Superior temporal gyrus (tissue), 1 donor: ENCODE data around the gene WDR93.

Experiments used
- DNase-seq: peaks from one replicate; pipeline ENCODE4 v3.0.0-alpha.2; 2016; ENCODE audit errors: extremely low spot score

Gene WDR93

GRCh38 chr15:89662893-89663626, 27.6 kb upstream of the WDR93 start:
- no peak for DNase-seq

DNA sequence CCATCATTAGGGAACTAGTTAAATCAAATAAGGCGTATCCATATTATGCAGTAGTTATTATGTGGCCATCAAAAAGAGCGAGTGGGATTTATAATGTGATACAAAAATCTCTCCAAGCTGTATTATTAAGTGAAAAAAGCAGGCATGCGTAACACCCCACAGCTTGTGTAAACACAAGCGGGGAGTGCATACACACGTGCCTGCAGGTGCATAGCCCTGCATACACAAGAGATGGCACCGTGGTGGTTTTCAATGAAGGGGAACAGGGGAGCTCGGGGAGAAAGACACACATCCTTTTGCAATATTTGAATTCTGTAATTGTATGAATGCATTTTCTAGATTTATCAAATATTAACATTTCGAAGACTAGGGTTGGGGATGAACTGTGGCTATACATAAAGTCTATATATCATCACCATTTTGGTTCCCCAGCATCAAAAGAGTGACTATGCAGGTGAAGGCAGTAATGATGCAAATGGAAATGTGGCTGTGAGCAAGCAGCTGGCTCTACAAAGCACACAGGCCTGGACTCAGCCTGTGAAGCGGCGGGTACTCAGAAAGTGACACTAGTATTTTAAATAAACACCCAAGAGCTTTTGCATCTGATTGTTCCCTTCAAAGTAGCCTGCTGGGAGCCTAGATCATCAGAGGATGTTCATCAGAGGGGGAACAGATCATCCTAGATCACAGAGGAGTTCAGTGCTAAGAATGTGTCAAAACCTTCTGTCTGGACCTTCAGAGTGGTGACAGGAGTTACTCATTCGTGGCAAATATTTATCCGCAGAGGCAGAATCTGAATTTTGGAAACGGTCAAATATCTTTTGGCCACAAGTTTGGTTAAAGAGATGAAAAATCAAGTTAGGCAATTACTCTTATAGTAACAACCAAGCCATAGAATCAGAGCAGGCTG, 25.9 kb upstream of the WDR93 start:
- DNase-seq, result peak; percentile 19

- DNase-seq, result no peak
Measured at GRCh38 chr15:89665449-89666181, 25.0 kb upstream of the WDR93 start.

- DNase-seq, result no peak
Measured at GRCh38 chr15:89666184-89666857, 24.3 kb upstream of the WDR93 start.

GRCh38 chr15:89666858-89667705, 23.5 kb upstream of the WDR93 start:
- no peak for DNase-seq

GRCh38 chr15:89667706-89667960, 23.0 kb upstream of the WDR93 start:
- DNase-seq, result no peak

DNA sequence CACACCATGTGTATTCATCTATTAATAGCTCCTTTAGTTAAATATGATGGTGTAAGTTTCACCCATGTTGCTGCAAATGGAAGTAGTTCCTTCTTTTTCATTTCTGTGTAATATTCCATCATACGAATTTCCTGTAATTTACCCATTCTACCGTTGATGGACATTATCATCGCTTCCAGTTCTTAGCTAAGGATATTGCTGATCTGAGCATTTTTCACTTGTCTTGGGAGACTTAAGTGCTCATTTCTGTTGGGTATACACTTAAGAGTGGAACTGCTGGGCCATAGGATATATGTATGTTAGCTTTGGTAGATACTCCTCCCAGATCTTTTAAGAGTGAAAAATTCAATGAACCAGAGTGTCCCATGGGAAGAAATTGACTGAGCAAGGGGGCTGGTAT, 22.4 kb upstream of the WDR93 start:
- DNase-seq, result no peak

GRCh38 chr15:89669309-89669865, 21.2 kb upstream of the WDR93 start:
- DNase-seq, result no peak

GRCh38 chr15:89669941-89670340, 20.7 kb upstream of the WDR93 start:
- DNase-seq, result no peak

DNA sequence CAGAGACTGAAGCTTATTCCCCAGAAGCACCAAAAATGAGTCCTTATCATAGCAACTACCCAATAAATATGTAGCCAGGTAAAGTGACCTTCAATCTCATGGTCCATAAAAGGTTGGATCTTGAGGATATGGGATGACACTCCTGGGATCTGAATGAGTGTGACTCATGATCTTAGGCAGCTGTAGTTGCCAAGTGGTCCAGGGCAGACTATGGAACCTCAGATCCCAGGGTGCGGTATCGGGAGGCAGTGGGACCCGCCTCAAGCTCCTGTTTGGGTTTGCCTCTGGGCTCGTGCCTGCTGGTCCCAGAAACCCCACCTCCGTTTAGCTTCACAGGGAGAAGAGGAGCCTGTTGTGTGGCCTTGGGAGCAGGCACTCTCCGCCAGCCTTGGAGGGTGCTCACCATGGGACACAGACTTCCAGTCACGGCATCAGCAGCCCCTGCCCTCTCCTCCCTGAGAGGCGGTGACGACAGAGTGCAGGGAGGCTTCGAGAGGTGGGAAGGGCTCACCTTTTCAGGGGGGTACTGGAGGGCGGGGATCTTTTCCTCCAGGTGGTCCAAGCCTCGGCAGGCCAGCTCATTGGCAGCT, 19.5 kb upstream of the WDR93 start:
- no peak for DNase-seq

DNA sequence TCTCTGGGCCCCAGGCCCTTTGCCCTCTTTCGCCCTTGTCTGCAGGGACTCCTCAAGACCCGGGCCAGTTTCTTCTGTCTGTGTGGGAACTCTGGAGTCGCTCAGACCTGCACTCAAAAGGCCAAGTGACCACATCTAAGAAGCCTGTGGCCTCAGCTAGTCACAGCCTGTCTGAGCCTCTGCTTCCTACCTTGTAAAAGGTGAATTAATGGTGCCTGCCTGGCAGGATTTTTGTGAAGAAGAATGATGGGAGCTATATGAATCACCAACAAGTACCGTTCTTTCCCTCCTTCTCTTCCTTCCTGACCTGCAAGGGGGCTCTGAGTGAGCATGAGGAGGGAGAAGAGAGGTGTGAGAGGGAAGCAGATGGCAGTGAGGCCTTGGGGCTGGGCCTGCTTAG, 18.9 kb upstream of the WDR93 start:
- no peak for DNase-seq

DNA sequence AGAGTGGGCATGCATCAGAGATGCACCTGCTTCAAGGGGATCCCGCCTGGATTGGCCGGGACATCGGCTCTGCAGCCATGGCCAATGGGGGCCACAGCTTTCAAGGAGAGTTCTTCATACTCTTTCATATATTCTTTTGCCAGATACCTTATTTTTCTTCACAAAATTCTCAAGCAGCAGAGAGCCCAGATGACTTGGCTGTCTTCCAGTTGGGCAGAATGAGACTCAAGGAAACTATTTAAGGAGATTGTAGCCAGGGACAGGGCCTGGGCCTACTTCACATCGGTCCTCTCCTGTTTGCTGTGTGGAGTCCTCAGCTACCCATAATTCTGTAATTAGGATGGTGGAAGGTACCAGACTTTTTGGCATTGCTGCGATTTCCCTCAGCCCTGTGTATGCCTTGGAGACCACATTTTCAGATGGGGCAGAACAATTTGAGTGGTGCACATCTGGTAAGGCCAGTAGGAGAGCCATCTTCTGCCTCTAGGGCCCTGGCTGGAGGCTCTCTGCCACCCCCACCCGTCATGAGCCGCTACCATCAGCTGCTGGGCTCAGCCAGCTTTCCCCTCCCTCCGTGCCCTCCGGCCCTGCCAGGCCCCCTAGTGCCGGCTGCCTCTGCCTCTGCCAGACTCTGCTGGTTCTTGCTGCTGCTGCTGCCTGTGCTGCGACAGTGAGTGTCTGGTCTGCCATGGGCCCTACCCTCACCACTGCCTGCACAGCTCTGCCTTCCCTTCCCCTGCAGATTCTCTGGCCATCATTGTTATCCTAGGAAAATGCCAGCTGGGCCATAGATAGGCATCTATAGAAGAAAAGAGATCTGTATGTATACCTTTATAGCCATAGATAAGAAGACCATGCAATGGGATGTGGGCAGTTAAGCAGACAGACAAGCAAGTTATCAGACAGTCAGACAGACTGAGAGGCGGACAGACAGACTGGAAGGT, 18.1 kb upstream of the WDR93 start:
- peak; percentile 26 for DNase-seq

- no peak for DNase-seq
Measured at GRCh38 chr15:89673165-89673512, 17.5 kb upstream of the WDR93 start.

- DNase-seq, result no peak
Measured at GRCh38 chr15:89674526-89674925, 16.1 kb upstream of the WDR93 start.

- no peak for DNase-seq
Measured at GRCh38 chr15:89675606-89676005, 15.0 kb upstream of the WDR93 start.

- no peak for DNase-seq
Measured at GRCh38 chr15:89677381-89677780, 13.2 kb upstream of the WDR93 start.

GRCh38 chr15:89679212-89679611, 11.4 kb upstream of the WDR93 start, which contains the start of gene PLIN1:
PLIN1 (minus strand) TSS chr15:89679367; CDS start chr15:89677489, 1,878 bp downstream.
- DNase-seq, result no peak

GRCh38 chr15:89680282-89680873, 10.2 kb upstream of the WDR93 start:
- peak; percentile 26 for DNase-seq

DNA sequence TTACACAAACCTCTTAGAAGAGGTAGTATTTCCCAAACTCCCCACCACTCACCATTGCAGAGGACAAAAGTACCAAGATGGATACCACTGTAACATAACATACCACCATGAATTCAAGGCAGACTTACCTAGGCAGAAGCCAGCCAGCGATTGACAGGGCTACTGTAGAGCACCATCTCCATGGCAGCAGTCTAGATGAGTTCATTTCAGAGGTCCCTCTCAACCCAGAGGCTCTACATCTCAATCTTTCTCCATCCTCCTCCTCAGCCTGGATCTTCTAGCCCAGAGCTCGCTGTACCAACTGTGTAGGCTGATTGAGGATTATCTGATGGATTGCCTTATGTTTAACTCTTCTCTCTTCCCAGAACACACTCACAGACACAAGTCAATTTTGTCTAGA, 9.5 kb upstream of the WDR93 start:
- no peak for DNase-seq
